ENCODE results near the gene FNDC3B. TPM values are rescaled to one million over a fixed set of nuclear protein-coding genes. Genes with fewer than 3 reads are reported as not detected.

FNDC3B gene
- total and polyA plus RNA-seq, 4 donors: 23.3 to 74.2 (median 32.9) TPM

GRCh38 chr3:172216911-172217310, 177.5 kb downstream of the FNDC3B start:
- peaks cover 0 to 2% (median 0%) of the 10 kb centered on the region in 4 donors for H3K36me3 ChIP-seq (ENCODE audit: control insufficient read depth in 4 of 4, insufficient read depth in 3 of 4, low read depth in 1 of 4, low read length in 3 of 4)
- no peak for DNase-seq (ENCODE audit: low spot score)
- H3K4me3 ChIP-seq (ENCODE audit: low read depth in 1 of 3, low read length in 3 of 3): no peak overlapping the region
- H3K9ac ChIP-seq (ENCODE audit: low read depth in 1 of 2, low read length in 2 of 2): no peak overlapping the region
- H3K9me3 ChIP-seq (ENCODE audit: control insufficient read depth in 4 of 4, low read length in 3 of 4): no peaks in the 10 kb centered on the region
- no peaks in the 10 kb centered on the region for H3K27me3 ChIP-seq (ENCODE audit: control insufficient read depth in 4 of 4, insufficient read depth in 4 of 4, low read length in 3 of 4)
- TF ChIP-seq SP1 (IDR thresholded peaks at IDR 0.05): no peak
- TF ChIP-seq HNF4G (IDR thresholded peaks at IDR 0.05): no peak
- TF ChIP-seq CTCF (IDR thresholded peaks at IDR 0.05; ENCODE audit: low read depth, low read length, missing input control): no peak
- no peak for TF ChIP-seq GABPA (IDR thresholded peaks at IDR 0.05 in 1 of 2, conservative IDR thresholded peaks at IDR 0.05 in 1 of 2)
- TF ChIP-seq ATF3 (IDR thresholded peaks at IDR 0.05): no peak
- no peak for TF ChIP-seq RXRA (IDR thresholded peaks at IDR 0.05)
- no peak for TF ChIP-seq REST (IDR thresholded peaks at IDR 0.05)
- no peak for TF ChIP-seq TAF1 (conservative IDR thresholded peaks at IDR 0.05)
- no peak for TF ChIP-seq ZBTB33 (IDR thresholded peaks at IDR 0.05)
- no peak for TF ChIP-seq FOXA1 (IDR thresholded peaks at IDR 0.05)
- no peak for TF ChIP-seq FOXA2 (IDR thresholded peaks at IDR 0.05)
- no peak for TF ChIP-seq YY1 (IDR thresholded peaks at IDR 0.05)
- TF ChIP-seq EGR1 (IDR thresholded peaks at IDR 0.05; ENCODE audit: low read depth in 2 of 2): no peak
- TF ChIP-seq NR2F2 (IDR thresholded peaks at IDR 0.05): no peak
- TF ChIP-seq HNF4A (conservative IDR thresholded peaks at IDR 0.05): no peak
- no peak for TF ChIP-seq JUND (IDR thresholded peaks at IDR 0.05)
- no peak for TF ChIP-seq MAX (IDR thresholded peaks at IDR 0.05)
- no peak for TF ChIP-seq RAD21 (IDR thresholded peaks at IDR 0.05)
- H3K27ac ChIP-seq (ENCODE audit: low read depth in 1 of 2, low read length in 2 of 2): no peak overlapping the region
- 82% methylated on average over 3 of the region's 3 CpGs for WGBS
- H3K4me1 ChIP-seq (ENCODE audit: control insufficient read depth in 4 of 4, insufficient read depth in 4 of 4, low read length in 3 of 4): peaks cover 5 to 49% (median 34%) of the 10 kb centered on the region in 4 donors

Data from liver (tissue), 9 donors.